Bronchial epithelial cell (primary cell): ENCODE measurements around the gene RAPGEF1. TPM values are rescaled to one million over a fixed set of nuclear protein-coding genes. Genes with fewer than 3 reads are reported as not detected.

ENCODE experiments used
- DNase-seq: peaks from one replicate; pipeline ENCODE4 v3.0.0-alpha.2; 2010; ENCODE audit warnings: low read depth
- FAIRE-seq: peaks from 2 replicates; lab custom pipeline; 2011; peaks lifted over from hg19 to GRCh38; lab: Jason Lieb, UNC
- H3K27me3 ChIP-seq: 2 replicates; pipeline ENCODE4 v1.5.1; 2011; ENCODE audit warnings: low read length; ENCODE audit not compliant: control insufficient read depth, insufficient read depth
- H3K36me3 ChIP-seq: 2 replicates; pipeline ENCODE4 v1.5.1; 2011; ENCODE audit warnings: low read length; ENCODE audit not compliant: control insufficient read depth, insufficient read depth
- H3K4me3 ChIP-seq: 2 replicates; pipeline ENCODE4 v1.5.1; 2011; ENCODE audit warnings: mild to moderate bottlenecking, low read depth, low read length, control low read depth
- total RNA-seq: library from RNA; depleted of rRNA; stranded (reverse); fragments of >200 nt; gene quantifications from 2 replicates; pipeline ENCODE4 v1.2.1, GENCODE V29; 2014
- TF ChIP-seq, protein P1 (sequence below): IDR thresholded peaks from 2 replicates; pipeline ENCODE4 v1.5.1; 2011; ENCODE audit warnings: mild to moderate bottlenecking, moderate library complexity, low read length, control low read depth, inconsistent platforms; ENCODE audit not compliant: insufficient read depth, severe bottlenecking

The RAPGEF1 gene
- total RNA-seq, 1 donor from 2014 or later = 19.2 TPM

DNA sequence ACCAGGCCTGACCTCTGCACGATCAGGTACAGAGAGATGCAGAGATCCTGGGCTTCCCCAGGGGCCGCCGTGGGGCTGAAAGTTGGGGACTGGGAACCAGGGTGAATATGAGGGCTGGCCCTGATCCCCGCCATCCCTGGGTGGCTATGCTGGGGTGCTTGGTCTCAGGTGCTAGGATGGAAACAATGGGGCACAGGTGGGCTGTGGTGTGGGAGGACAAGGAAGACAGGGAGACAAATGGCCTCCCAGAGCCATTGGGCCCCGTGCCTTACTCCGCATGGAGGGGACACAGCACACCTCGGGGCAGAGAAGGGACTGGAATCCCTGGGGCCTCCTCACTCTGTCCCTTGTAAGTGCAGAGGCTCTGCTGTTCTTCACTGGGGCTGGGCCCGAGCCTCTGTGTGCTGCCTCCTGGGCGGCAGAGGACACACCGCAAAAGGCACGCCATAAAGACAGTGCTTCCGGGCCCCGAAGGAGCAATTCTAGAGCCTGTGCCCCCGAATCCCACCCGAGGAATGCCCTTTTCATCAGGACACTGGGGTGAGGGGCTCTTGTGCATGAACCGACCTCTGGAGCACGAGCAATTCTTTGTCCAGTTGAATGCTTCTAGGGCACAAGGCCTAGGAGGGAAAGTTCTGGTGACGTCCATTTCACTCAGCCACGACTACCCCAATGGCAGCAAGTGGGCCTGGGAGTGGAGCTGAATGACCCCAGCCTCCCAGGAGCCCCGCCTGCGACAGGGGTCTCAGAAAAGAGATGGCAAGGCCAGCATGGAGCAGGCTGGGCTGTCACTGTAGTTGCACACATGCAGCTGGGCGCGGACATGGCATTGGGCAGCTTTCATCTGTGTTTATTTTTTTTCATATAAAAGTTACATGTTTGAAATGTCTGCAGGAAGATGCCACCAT lies 163.7 kb downstream of the RAPGEF1 start:
- no peak for FAIRE-seq
- peaks cover 17% of the 10 kb centered on the region for H3K36me3 ChIP-seq
- no peak overlapping the region for H3K4me3 ChIP-seq
- TF ChIP-seq, protein P1, sequence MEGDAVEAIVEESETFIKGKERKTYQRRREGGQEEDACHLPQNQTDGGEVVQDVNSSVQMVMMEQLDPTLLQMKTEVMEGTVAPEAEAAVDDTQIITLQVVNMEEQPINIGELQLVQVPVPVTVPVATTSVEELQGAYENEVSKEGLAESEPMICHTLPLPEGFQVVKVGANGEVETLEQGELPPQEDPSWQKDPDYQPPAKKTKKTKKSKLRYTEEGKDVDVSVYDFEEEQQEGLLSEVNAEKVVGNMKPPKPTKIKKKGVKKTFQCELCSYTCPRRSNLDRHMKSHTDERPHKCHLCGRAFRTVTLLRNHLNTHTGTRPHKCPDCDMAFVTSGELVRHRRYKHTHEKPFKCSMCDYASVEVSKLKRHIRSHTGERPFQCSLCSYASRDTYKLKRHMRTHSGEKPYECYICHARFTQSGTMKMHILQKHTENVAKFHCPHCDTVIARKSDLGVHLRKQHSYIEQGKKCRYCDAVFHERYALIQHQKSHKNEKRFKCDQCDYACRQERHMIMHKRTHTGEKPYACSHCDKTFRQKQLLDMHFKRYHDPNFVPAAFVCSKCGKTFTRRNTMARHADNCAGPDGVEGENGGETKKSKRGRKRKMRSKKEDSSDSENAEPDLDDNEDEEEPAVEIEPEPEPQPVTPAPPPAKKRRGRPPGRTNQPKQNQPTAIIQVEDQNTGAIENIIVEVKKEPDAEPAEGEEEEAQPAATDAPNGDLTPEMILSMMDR = no peak
- H3K27me3 ChIP-seq = no peaks in the 10 kb centered on the region
- no peak for DNase-seq

DNA sequence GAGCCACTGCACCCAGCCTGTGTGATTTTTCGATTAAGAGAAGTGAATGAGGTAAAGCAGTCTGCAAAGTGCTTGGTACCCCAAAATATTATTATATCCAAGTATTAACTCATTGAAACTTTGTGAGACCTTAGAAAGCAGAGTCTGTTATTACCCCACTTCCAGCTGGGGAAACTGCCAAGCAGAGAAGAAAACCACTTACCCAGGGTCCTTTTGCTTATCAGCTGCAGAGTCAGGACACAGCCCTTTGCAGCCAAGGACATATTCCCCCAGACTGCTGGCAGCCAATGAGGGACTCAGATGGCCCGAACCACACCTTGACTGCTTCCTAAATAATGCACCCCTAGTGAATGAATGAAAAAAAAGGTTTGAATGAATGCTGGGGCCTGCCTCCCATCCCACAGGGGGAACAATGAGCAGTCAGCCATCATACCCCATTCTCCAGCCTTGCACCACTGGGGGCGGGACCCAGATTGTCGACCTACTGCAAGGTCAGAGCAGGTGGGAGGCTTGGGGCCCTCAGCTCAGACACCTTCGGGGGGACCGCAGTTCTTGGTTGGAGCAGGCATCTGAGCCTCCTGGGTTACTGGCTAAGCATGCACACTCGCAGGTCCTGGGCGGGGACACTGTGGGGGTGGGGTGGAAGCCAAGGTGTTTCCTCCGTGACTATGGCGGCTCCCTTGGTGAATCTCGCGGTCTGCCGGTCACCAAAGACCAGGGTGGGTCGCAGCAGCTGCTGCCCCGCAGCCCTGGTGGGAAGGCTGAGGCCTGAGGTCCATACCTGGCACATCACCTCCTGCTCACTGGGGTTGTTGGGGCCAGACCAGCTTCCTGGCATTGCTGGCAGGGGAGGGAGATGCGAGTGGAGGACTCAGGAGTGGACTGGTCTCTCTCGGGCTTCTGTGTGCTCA lies 164.9 kb downstream of the RAPGEF1 start:
- FAIRE-seq (no peak), DNase-seq (no peak)
- H3K36me3 ChIP-seq = peaks cover 14% of the 10 kb centered on the region
- TF ChIP-seq, protein P1 = no peak
- H3K27me3 ChIP-seq = no peaks in the 10 kb centered on the region
- H3K4me3 ChIP-seq = no peak overlapping the region

DNA sequence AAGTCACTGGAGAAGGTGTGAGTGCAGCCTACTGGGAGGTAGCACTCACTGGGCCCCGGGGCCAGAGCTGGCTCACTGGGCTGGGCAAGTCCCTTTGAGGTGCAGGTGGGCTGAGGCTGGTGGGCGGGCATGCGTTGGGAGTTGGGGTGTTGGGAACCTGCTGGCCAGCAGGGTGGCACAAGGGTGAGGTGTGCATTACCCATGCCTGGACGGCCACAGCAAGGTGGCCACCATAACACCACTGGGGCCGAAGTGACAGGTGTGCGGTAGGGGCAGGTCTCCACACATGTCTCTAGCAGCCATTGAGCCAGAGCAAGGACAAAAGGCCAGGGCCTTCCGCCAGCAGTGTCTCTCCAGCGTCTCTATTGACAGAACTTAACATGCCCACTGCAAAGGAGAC lies 172.0 kb downstream of the RAPGEF1 start:
- H3K36me3 ChIP-seq = no peaks in the 10 kb centered on the region
- H3K4me3 ChIP-seq = no peak overlapping the region
- DNase-seq (no peak), FAIRE-seq (no peak)
- TF ChIP-seq, protein P1 = no peak
- no peaks in the 10 kb centered on the region for H3K27me3 ChIP-seq

DNA sequence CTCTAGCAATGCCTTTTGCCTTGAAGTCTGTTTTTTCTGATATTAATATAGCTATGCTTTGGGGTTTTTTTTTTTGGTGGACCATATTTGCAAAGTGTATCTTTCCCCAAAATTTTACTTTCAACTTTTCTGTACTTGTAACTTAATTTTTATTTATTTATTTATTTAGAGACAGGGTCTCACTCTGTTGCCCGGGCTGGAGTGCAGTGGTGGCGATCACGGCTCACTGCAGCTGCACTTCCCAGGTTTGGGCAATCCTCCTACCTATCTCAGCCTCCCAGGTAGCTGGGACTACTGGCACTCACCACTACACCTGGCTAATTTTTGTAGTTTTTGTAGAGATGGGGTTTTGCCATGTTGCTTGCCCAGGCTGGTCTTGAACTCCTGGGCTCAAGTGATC lies 173.7 kb downstream of the RAPGEF1 start:
- no peak overlapping the region for H3K4me3 ChIP-seq
- FAIRE-seq = no peak

DNA sequence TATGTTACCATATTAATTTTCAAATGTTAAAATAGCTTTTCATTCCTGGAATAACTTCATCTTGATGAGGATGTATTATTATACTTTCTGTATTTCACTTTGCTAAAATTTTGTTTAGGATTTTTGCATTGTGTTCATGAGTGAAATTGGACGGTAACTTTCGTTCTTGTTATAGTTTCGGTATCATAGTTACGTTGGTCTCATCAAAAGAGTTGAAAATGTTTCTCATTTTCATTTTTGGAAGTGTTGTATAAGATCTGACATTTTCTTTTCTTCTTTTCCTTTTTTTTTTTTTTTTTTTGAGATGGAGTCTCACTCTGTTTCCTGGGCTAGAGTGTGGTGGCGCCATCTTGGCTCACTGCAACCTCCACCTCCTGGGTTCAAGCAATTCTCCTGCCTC lies 174.5 kb downstream of the RAPGEF1 start:
- TF ChIP-seq, protein P1 = no peak
- Histone ChIP-seq H3K36me3 (no peaks in the 10 kb centered on the region), H3K4me3 (no peak overlapping the region), H3K27me3 (no peaks in the 10 kb centered on the region)
- no peak for FAIRE-seq
- no peak for DNase-seq

More for the DNA sequence above, 173.7 kb downstream of the RAPGEF1 start:
- H3K36me3 ChIP-seq = no peaks in the 10 kb centered on the region
- H3K27me3 ChIP-seq = no peaks in the 10 kb centered on the region
- no peak for DNase-seq
- TF ChIP-seq, protein P1 = no peak
